Thoracic aorta (tissue), 2 donors: ENCODE data around the gene SERPINE2. TPM values are rescaled to one million over a fixed set of nuclear protein-coding genes. Genes with fewer than 3 reads are reported as not detected.

ENCODE experiments used
- ATAC-seq: fragments of 150-250 bp; one replicate; pipeline ENCODE4 v1.8.0; 2017; ENCODE audit warnings: low read depth; ENCODE audit not compliant: insufficient number of reproducible peaks, low FRiP score
- DNase-seq: peaks from one replicate; pipeline ENCODE4 v3.0.0-alpha.2; 2020; ENCODE audit warnings: low spot score
- H3K27ac ChIP-seq, 2 donors: fragments of 200-600 bp; sonication (generic); 1 replicate in 1 of 2; 2 replicates in 1 of 2; pipeline ENCODE4 v1.5.1; 2016; ENCODE audit warnings: mild to moderate bottlenecking in 2 of 2, moderate library complexity in 2 of 2
- H3K27me3 ChIP-seq: fragments of 200-600 bp; sonication (generic); replicated peaks from 2 replicates; pipeline ENCODE4 v1.6.0; 2016; ENCODE audit warnings: mild to moderate bottlenecking; ENCODE audit not compliant: insufficient read depth
- H3K36me3 ChIP-seq: fragments of 200-600 bp; sonication (generic); one replicate; pipeline ENCODE4 v1.5.1; 2016
- H3K4me1 ChIP-seq, 2 donors: fragments of 200-600 bp; sonication (generic); 1 replicate in 1 of 2; 2 replicates in 1 of 2; pipeline versions ENCODE4 v1.5.1 to v1.6.0; 2016; ENCODE audit warnings: low read depth in 2 of 2, mild to moderate bottlenecking in 1 of 2; ENCODE audit not compliant: control insufficient read depth in 1 of 2
- H3K4me3 ChIP-seq: fragments of 200-600 bp; sonication (generic); 2 replicates; pipeline ENCODE4 v1.5.1; 2016; ENCODE audit warnings: mild to moderate bottlenecking
- H3K9me3 ChIP-seq: fragments of 200-600 bp; sonication (generic); 2 replicates; pipeline ENCODE4 v1.5.1; 2016
- total RNA-seq, 2 donors: library from RNA; depleted of rRNA; stranded (reverse); fragments of >200 nt; gene quantifications; one replicate each; pipeline versions ENCODE4 v1.1.0 to v1.2.3, GENCODE V29; 2016
- TF ChIP-seq, protein P1 (sequence below): fragments of 200-600 bp; sonication (generic); IDR thresholded peaks from one replicate; pipeline ENCODE4 v1.5.1; 2019; ENCODE audit warnings: antibody characterized with exemption

Gene SERPINE2
- total RNA-seq, 2 donors from 2014 or later = 29.0 to 47.3 TPM

DNA sequence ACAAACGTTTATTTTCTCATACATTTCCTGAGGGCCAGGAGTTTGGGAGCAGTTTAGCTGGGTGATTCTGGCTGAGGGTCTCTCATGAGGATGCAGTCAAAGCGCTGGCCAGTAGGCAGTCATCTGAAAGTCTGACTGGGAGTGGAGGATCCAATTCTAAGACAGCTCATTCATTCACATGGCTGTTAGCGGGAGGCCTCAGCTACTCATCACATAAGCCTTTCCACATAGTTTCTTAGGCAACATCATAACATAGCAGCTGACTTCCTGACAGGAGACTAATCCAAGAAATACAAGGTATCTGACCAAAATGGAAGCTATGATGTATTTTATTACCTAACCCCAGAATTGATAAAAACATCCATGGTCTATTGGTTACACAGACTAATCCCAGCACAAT lies 84.7 kb downstream of the SERPINE2 start:
- Histone ChIP-seq H3K27ac (no peak overlapping the region), H3K9me3 (no peaks in the 10 kb centered on the region), H3K4me3 (no peak overlapping the region), H3K27me3 (no peaks in the 10 kb centered on the region), H3K4me1 (peaks cover 21 to 22% of the 10 kb centered on the region in 2 donors), H3K36me3 (no peaks in the 10 kb centered on the region)
- DNase-seq = no peak
- ATAC-seq = no peak
- TF ChIP-seq, protein P1, sequence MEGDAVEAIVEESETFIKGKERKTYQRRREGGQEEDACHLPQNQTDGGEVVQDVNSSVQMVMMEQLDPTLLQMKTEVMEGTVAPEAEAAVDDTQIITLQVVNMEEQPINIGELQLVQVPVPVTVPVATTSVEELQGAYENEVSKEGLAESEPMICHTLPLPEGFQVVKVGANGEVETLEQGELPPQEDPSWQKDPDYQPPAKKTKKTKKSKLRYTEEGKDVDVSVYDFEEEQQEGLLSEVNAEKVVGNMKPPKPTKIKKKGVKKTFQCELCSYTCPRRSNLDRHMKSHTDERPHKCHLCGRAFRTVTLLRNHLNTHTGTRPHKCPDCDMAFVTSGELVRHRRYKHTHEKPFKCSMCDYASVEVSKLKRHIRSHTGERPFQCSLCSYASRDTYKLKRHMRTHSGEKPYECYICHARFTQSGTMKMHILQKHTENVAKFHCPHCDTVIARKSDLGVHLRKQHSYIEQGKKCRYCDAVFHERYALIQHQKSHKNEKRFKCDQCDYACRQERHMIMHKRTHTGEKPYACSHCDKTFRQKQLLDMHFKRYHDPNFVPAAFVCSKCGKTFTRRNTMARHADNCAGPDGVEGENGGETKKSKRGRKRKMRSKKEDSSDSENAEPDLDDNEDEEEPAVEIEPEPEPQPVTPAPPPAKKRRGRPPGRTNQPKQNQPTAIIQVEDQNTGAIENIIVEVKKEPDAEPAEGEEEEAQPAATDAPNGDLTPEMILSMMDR = no peak

DNA sequence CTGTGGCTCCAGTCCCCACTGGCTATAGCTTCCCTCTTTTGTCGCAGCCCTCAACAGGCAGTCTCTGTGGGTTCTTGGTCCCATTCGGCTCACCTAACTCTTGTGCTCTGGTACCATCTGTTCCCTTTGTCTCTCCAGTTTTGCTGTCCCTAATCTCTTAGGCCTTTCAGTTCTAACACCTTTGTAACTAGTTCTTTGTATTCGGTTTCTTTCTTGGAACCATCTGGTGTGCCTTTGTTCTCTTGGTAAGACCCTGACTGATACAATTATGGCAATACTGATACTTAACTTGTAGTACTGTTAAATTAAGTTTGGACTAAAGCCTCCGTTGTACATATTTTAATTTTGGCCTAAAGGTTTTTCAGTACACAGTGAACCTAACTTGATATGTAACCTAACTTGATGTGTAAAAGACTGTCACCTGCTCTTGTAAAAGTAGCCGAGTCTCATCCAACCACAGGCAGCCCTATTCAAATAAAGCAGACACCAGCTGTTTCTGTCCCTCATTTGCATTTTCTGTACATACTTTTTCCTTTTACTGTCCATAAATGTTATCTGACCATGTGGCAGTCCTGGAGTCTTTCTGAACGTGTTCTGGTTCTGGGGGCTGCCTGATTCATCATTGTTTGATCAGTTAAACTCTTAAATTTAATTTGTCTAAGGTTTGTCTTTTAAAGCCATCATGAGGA lies 86.7 kb downstream of the SERPINE2 start:
- H3K36me3 ChIP-seq = no peaks in the 10 kb centered on the region
- H3K4me1 ChIP-seq = peaks cover 6 to 7% of the 10 kb centered on the region in 2 donors
- H3K4me3 ChIP-seq = no peak overlapping the region
- DNase-seq = no peak
- H3K27me3 ChIP-seq = no peaks in the 10 kb centered on the region
- no peak for ATAC-seq
- H3K27ac ChIP-seq = no peak overlapping the region
- TF ChIP-seq, protein P1 = no peak
- no peaks in the 10 kb centered on the region for H3K9me3 ChIP-seq

DNA sequence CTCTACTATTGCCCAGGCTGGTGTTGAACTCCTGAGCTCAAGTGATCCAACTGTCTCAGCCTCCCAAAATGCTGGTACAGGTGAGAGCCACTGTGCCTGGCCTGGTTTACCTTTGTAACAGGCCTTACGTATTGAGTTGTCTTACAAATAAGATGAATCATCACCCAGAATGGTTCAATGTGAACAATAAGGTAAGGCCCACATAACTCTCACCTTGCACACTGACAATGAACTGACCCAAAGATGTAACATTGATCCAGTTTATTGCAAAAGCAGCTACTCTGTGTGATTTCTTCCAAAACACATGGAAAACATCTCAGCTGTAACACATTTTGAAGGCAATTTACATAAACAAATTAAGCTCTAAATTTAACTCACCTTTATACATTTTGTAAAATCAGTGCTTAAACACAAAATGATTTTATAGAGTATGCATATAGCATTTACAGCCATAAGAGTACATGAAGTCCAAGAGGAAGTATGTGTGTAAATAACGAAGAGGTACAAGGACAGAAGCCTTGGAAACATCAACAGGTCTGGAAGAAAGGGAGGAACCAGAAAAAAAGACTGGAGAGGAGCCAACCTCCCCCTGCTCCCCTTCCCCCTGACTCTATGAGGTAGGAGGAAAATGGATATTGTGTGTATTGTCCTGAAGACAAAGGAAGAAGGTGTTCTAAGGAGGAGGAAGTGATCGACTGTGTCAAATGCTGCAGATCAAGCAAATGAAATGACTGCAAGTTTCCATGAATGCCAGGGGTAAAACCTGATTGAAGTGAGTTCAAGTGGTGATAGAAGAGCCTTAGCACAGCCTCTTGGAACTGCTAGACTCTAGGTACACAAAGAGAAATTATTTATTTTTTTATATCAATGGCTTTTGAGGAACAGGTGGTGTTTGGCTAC lies 88.4 kb downstream of the SERPINE2 start:
- no peak overlapping the region for H3K4me3 ChIP-seq
- TF ChIP-seq, protein P1 = no peak
- no peak for ATAC-seq
- H3K9me3 ChIP-seq = no peaks in the 10 kb centered on the region
- DNase-seq = no peak
- peaks cover under 1 to 2% of the 10 kb centered on the region in 2 donors for H3K4me1 ChIP-seq
- H3K36me3 ChIP-seq = no peaks in the 10 kb centered on the region
- H3K27me3 ChIP-seq = no peaks in the 10 kb centered on the region
- H3K27ac ChIP-seq = no peak overlapping the region

DNA sequence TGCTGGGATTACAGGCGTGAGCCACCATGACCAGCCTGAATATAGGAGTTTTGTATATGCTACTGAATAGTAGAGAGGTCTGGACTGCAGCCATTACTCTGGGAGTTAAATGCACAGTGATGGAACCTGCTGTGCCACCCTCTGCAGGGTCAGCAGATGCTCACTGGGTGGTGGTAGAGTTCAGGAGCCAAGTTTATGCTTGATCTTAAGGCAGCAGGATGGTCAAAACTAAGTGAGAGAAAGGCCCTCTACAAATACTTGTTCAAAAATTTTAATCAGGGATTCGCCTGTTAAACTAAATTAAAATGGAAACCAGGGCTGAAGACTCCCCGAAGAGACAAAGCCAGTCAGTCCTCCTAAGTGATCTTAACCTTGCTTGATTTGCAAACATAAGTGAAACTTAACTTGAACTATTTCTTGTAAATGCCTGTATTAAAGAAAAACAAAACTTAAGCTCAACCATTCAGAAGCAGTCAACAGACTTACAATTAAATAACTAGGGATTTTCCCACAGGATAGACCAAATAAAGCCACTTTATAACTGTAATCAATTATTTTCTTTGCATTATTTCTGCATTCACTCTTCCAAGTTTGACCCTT lies 89.7 kb downstream of the SERPINE2 start:
- Histone ChIP-seq H3K4me3 (no peak overlapping the region), H3K27me3 (no peaks in the 10 kb centered on the region), H3K36me3 (no peaks in the 10 kb centered on the region), H3K27ac (no peak overlapping the region), H3K4me1 (peaks cover 4 to 5% of the 10 kb centered on the region in 2 donors), H3K9me3 (no peaks in the 10 kb centered on the region)
- ATAC-seq (no peak), DNase-seq (no peak)
- TF ChIP-seq, protein P1 = no peak

DNA sequence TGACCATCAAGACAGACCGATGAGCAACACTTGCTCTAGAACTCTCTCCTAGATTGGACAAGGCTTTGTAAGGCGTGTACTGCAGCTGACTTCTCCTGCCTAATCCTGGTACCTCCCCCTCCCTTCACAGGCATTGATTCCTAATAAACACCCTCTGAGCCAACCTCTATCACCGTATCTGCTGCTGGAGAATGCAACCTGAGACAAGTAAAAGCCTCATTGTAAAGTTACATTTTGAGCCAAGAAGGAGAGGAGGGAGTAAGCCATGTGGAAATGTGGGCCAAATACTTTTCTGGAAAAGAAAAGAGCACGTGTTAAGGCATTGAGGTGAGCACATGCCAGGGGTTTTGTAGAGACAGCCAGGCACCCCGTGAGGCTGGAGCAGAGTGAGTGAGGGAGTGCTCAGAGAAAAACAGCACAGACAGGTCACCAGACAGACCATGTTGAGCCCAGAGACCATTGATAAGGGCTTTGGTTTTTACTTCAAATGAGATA lies 91.3 kb downstream of the SERPINE2 start:
- H3K27me3 ChIP-seq = no peaks in the 10 kb centered on the region
- DNase-seq = no peak
- TF ChIP-seq, protein P1 = no peak

More for the DNA sequence above, 91.3 kb downstream of the SERPINE2 start:
- Histone ChIP-seq H3K36me3 (no peaks in the 10 kb centered on the region), H3K27ac (no peak overlapping the region), H3K4me1 (peaks cover 10 to 16% of the 10 kb centered on the region in 2 donors), H3K9me3 (no peaks in the 10 kb centered on the region), H3K4me3 (no peak overlapping the region)
- no peak for ATAC-seq
